Kidney glomerular epithelial cell (primary cell): ENCODE measurements around the gene SPOCK1.
"Not testable (repeated sequence)": the region's sequence is repeated elsewhere in the genome, so short reads cannot be mapped to it uniquely, and the experiment has no call there.

ENCODE experiments used
- DNase-seq: peaks from one replicate; lab custom pipeline; 2025; lab: John Stamatoyannopoulos, UW

The SPOCK1 gene

DNA sequence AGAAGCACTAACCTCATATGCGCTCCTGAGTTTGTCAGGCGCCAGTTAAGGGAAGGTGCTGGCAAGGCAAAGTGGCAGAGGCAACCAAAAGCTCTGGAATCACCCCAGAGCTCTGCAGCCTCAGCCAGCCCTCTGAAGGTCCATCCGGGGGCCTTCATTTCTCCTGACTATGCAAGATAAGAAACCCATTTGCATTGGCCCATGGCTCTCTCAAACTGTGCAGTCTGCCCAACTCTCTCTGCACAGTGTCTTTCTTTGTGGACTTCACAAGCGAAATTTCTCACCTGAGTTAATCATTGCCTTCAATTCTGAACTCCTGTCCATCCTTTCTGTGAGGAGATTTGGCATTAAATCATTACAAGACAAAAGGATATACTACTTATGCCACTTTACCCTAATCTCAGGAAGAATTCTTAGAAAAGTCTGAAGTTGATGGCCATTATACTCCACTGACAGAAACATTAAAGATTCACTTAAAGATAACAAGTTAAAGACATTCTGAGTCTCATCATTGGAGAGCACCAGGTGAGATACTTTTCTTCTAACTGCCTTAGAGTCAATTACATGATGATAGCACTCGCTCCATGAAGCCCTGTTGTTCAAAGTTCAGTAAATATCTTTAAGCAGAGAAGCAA lies 235.6 kb downstream of the SPOCK1 start:
- no peak for DNase-seq

DNA sequence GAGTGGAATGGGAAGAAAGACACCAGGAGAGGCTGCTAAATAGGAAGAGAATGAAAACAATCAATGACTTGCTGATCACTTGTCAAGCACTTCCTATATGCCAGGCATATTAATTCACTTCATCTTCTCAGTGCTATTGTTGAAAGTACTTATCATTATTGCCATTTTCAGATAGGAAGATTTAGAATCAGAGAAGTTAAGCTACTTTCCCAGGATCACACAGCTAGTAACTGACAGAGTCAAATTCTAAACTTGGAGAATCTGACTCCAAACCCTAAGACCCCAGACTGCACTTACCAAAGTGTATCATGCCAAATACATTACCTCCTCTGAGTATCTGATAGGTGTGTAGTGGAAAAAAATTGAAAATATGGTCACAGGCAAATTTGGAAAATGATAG lies 236.3 kb downstream of the SPOCK1 start:
- no peak for DNase-seq

GRCh38 chr5:137260820-137261695 lies 238.1 kb downstream of the SPOCK1 start:
- no peak for DNase-seq

DNA sequence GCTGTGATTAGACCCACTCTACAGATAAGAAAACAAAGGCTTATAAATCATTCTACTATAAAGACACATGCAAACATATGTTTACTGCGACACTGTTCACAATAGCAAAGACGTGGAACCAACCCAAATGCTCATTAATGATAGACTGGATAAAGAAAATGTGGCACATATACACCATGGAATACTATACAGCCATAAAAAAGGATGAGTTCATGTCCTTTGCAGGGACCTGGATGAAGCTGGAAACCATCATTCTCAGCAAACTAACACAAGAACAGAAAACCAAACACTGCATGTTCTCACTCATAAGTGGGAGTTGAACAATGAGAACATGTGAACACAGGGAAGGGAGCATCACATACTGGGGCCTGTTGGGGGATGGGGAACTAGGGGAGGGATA lies 240.0 kb downstream of the SPOCK1 start:
- not testable (repeated sequence) for DNase-seq

- DNase-seq: no peak
These were observed 244.7 kb downstream of the SPOCK1 start for GRCh38 chr5:137254119-137255090.

DNA sequence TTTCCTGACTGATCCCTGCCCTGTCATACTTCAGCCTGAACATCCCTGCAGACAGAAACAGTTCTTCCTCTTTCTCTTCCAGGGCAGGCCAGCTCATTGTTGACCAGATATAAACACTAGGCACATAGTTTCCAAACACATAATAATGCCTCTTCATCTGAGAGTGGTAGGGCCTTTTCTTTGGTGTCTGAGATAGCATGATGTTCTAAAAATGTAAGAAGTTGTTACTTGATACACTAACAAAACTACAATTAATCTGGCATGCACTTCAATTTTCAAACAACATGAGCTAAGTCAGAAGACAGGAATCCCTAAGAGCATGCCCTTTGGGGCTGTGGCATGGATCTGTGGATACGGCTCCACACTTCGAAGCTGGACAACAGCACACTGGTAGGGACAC lies 246.6 kb downstream of the SPOCK1 start:
- no peak for DNase-seq

GRCh38 chr5:137250421-137250820 lies 248.7 kb downstream of the SPOCK1 start:
- no peak for DNase-seq

DNA sequence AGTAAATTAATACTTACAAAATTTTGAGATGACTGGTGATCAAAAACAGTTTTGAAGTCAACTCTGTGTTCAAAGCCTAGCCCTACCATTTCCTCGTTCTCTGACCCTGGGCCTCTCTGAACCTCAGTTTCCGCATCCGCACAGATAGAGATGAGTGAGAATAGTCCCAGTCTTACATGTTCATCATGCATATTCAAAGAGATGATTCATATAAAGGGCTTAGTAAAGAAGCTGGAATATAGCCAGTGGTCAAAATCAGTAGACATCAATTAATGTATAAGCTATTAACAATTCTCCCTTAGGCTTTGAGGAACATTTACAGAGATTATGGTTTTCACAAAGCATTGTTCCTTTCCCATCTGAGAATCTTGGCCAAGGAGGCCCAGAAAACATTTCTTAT lies 250.6 kb downstream of the SPOCK1 start:
- peak; percentile 42 for DNase-seq

DNA sequence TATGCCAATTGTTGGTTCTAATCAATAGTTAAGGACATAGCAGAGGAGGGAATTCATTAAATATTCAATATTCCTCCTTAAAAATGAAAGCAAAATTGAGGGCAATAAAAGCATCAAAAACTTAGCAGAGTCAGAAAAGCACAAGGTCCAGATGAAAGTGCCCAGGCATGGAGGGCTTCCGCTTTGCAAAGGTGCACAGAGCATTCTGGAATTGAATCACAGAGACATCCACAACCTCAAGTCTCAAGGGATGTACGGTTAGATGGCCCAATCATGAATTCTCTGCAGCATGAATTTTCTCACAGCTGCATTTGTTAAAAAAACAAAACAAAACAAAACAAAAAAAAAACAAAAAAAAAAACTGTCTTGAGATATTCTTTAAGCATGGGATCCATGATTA lies 253.7 kb downstream of the SPOCK1 start:
- no peak for DNase-seq

DNA sequence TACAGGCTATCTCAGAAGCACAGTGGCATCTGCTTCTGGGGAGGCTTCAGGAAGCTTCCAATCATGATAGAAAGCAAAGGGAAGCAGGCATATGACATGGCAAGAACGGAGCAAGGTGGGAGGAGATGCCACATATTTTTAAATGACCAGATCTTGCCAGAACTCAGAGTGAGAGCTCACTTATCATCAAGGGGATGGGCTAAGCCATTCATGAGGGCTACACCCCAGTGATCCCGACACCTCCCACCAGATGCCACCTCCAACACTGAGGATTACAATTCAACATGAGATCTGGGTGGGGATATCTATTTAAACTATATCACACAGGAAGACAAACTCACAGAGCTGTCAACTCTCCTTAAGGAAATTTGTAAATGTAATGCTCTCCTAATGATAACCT lies 258.8 kb downstream of the SPOCK1 start:
- DNase-seq: no peak

GRCh38 chr5:137236849-137237507 lies 262.1 kb downstream of the SPOCK1 start:
- no peak for DNase-seq

GRCh38 chr5:137236252-137236651 lies 262.9 kb downstream of the SPOCK1 start:
- no peak for DNase-seq

DNA sequence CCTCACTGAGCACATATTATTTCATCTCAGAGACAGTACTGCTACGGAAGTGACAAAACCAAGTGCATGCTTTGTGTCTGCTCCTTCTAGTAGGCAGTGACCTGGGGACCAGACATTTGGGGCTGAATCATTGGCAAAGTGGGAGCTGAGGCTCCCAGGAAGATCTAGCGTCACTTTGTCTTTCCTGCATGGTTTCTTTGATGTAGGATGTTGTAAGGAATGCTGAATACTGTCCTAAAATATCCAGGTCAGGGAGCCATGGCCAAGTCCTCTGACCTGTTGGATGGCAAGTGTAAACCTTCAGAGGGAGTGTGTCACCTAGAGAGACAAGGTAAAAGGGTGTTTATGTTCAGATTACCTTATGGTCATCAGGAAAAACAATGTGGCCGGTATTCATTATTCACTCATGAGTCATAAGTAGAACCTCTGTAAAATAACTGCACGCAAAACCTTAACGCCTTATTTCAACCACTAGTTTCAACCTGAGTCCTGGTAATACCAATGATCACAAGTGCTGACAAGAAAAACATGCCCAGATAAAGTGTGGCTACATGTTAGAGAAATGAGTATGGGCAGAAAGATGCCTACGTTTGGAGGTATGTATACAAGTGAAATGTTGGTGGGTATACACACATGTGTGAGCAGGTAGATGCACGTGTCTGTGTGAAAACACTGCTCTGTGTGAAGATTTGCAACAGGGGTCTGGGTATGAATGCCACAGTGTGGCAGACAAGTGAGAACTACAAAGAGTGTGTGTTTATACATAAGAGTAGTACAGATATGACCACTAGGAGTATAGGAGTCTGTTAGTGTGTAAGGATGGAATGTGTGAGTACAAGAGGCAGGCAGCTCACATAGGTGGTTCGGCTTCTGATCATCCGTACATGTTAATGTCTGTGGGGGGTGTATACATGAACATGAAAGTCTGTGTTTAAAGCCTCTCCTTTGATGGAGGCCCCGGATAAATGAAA lies 263.9 kb downstream of the SPOCK1 start:
- DNase-seq: peak; percentile 40

- DNase-seq: no peak
These were observed 265.4 kb downstream of the SPOCK1 start for GRCh38 chr5:137233726-137234125.

DNA sequence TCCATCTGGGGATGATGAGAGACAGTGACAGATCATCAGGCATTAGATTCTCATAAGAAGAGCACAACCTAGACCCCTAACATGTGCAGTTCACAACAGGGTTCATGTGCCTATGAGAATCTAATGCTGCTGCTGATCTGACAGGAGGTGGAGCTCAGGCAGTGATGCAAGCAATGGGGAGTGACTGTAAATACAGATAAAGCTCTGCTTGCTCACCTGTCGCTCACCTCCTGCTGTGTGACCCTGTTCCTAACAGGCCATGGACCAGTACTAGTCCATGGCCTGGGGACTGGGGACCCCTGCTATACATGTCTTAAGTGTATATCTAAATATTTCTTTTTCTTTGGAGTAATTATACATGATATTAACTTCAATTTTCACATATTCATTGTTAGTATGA lies 265.8 kb downstream of the SPOCK1 start:
- not testable (repeated sequence) for DNase-seq

- no peak for DNase-seq
These were observed 267.6 kb downstream of the SPOCK1 start for GRCh38 chr5:137231540-137231939.

GRCh38 chr5:137228816-137229215 lies 270.3 kb downstream of the SPOCK1 start:
- no peak for DNase-seq

- no peak for DNase-seq
These were observed 273.0 kb downstream of the SPOCK1 start for GRCh38 chr5:137226081-137226480.

GRCh38 chr5:137223324-137224295 lies 275.5 kb downstream of the SPOCK1 start:
- no peak for DNase-seq
